Activated T-cell treated with anti-CD3 and anti-CD28 coated beads for 48 hours (primary cell): ENCODE measurements around the gene MRPL27.
A peak's percentile ranks its signal among the peaks of the same experiment; 100 is the strongest.
"Not testable (repeated sequence)": the region's sequence is repeated elsewhere in the genome, so short reads cannot be mapped to it uniquely, and the experiment has no call there.

Experiments
- DNase-seq: peaks from one replicate; pipeline ENCODE4 v3.0.0-alpha.2; 2020; ENCODE audit warnings: low read depth

The MRPL27 gene

DNA sequence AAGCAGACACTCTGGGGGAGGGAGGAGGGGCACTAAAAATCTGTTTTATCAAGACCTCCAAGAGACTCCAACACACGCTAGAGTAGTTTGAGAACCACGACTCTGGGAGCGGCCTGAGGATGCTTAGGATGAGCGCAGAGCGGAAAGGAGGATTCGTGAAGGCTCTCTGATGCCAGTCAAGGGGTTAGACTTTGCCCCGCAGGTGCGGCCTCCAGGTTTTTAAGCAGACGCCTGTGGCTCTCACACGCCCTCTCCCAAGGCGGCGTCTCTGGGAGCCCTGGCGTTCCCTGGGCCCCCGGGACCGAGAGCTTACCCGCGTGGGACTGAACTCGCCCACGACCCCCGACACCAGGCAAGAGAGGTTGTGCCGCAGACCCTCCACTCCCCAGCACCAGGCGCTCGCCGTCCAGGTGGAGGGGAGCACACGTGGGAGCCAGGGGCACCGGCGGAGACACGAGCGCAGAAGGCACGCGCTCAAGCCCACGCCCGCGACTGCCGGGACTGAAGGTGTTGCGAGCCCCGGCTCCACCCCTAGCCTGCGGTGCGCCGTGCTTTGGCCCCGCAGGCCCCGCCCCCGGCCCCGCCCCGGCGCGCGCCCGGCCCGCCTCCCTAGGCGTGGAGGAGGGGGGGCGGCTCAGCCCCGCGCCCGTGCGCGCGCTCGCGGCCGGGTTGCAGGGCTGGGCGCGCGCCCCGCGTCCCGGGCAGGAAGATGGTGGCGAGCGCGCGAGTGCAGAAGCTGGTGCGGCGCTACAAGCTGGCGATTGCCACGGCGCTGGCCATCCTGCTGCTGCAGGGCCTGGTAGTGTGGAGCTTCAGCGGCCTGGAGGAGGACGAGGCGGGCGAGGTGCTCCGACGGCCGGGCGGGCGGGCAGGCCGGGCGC, 27.3 kb downstream of the MRPL27 start, which contains the start of gene XYLT2:
TSS of gene XYLT2 (plus strand) at position 695 of the 881 bp plus-strand sequence. CDS start at position 710, 15 bp downstream.
- peak; percentile 93 for DNase-seq

DNA sequence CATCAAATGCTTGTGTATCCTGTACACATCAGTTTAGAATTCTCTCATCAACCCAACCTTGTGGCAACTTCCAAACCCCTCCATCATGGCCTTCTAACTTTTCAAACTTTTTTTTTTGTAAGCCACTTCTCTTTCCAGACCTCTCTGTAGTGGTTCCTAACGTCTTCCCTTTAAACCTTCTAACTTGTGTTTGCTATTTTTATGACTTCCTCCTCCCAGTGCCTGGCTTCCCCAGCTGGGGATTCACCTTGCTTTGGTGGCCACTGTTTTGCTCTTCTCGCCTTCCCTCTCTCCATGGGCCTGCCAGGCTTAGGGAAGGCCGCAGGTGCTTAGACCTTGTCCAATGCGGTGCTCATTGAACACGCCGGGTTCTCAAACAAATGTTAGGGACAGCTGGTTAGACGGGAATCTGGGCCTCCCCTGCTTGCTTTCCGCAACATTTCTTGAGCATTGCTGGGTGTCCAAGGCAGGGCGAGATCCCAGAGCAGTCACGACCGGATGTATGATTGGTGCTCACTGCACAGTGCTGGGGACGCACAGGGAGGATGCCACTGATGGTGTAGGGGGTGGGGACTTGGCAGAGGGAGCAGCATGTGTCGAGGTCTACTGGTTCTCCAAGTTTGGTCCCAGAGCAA, 28.1 kb downstream of the MRPL27 start:
- DNase-seq = no peak

DNA sequence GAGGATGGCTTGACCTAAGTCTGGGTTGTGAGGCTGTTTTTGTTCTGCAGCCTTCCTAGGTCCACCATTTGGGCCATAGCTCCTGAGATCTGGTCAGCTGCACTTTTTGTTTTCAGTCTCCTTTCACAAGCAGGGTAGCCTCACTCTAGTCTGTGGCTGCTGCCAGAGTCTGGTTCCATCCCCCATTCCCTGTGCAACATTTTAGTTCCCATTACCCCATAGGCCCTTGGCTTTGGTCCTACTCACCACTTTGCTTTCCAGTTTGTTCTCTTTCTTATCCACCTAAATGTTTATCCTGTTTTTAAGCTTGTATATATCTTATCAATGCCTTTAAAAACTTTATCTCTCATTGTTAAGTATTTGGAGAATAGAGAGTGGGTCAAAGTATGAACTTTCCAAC, 33.6 kb downstream of the MRPL27 start:
- no peak for DNase-seq

DNA sequence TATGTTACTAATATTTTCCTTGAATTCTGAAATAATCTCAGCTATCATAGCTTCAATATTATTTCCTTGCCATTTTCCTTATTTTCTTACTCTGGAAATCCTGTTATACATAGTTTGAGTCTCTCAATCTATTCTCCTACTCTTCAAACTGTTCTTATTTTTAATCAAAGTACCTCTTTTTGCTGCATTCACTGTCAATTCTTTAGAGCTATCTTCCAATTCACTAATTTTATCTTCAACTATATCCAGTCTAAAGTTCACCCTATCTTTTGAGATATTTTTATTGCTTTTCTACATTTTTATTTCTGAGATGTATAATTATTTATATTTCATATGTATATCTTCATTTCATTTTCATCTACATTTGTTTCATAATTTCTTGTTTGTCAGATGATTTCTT, 34.3 kb downstream of the MRPL27 start:
- DNase-seq = no peak

DNA sequence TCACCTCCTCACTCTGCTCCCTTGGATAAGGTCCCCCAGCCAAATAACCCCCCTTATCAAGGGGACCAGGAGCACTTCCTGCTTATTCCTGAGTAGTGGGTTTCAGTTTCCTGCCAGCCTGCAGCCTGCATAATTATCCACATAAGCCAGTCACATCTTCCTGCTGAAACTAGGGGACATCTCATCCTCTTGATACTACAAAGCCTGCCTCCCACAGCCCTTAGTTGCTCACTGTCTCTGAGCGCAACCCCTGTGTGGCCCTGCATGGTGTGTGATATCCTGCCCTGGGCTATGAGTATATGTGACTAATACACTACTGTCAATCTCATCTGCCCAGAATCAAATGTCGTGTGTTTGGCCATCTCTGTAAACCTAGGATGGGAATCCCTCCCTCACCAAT, 35.0 kb downstream of the MRPL27 start:
- DNase-seq = no peak

DNA sequence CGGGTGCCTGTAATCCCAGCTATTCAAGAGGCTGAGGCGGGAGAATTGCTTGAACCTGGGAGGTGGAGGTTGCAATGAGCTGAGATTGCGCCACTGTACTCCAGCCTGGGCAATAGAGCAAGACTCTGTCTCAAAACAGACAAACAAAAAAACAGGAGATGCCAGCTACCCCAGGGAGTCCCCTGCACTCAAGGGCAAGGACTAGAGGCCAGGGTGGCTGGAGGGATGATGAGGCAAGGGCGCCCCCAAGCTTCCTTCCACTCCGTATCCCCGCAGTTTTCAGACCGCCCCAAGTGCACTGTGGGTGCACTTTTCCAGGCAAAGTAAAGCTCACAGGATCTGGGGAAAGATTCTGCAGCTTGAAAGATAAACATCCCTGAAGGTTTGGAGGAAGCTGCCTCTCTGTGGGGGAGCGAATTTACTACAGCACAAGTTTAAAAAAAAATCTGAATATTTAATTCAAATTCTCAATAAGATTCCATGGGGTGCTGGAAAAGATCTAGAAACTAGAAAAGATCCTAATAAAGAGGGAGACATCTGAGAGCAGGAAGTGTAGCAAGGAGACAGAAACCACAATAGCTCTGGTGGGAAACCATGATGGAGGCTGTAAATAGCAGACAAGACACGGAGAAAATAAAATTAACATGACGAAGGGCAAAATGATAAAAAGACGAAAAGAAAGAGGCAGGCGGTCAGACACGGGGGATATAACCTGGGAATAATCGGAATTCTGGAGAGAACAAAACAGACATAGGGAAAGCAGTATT, 39.5 kb downstream of the MRPL27 start:
- not testable (repeated sequence) for DNase-seq

DNA sequence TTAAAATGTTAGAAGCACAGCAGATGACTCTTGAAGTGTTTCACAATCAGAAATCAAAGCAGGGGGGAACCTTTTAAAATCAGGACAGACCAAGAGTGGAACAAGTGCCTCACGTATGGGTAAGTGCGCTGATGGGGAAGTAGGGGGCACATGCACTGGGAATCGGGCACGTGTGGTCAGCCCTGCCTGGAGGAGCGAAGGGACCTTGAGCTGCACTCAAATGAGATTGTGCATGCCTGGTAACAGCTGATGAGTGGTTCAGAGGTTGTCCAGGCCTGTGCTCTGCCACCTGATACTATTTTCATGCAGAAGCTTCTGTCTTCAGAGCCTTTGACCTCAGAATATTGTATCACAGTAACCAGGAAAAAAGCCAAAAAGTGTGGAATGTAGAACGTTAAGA, 40.8 kb downstream of the MRPL27 start:
- no peak for DNase-seq

DNA sequence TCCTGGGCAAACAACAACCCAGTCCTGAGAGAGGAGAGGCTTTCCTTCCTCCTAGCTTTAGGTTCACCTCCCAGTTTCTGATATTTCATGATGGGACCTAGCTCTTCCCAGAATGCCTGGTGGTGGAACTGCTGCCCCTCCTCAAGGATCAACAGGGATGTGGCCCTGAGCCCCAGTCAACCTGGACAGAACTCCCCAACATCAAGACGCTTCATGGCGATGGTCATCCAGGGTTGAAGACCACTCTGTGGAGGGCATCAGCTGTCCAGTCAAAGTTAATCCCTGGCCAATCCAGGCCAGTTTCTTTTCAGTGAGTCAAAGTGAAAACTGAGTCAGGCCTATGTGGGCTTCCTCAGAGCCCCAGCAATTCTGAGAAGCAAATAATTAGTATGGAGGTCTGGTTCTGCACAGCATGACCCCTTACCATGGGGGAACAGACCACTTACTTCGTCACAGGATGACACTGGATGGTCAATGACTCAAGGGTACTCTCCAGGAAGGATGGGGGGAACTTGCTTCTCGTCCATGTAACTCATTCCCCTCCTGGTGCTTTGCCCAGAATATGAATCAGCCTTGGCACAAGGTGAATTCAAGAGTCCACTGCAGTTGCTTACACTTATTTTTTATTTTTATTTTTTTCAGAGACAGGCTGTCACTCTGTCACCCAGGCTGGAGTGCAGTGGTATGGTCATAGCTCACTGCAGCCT, 41.7 kb downstream of the MRPL27 start:
- no peak for DNase-seq

DNA sequence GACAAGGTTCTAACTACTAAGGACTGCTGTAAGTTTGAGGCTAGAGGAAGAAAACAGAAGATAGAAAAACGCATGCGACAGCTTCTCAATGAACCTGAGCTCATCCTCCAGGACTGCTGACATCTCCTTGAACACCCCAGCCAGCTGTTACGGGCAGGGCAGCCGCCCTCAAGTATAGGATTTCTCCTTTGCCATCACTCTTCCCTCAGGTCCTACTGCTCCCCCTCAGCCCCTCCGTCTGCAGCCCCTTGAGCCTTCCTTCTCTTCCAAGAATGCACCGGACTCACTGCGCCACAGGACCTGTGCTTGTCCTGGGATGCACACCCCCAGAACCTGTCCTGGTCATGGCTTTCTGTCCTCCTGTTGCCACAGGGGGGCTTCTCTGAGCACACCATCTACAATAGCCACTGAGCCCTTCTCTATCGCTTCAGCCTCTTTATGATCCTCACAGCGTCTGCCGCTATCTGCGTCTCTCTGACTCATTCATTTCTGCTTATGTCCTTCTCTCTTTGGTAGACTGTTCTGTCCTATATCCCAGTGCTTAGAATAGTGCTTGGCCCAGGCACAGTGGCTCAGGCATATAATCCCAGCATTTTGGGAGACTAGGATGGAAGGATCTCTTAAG, 42.7 kb downstream of the MRPL27 start:
- DNase-seq = no peak

DNA sequence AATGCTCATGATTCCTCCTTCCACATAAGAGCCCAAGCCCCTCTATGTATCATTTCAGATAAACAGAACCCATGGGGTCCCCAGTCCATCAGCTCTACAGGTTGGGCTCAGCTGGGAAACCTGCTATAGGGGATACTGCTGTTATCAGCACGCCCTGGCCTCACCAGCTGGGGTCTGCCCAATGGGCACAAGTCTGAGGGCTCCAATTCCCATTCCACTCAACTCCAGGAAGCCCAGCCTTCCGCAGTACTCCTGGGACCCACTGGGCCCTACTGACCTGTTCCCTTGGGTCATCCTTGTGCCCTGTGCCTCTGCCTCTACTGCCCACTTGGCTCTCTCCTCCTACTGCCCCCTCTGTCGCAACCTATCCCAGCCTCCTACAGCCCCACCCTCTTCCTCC, 43.3 kb downstream of the MRPL27 start:
- no peak for DNase-seq

DNA sequence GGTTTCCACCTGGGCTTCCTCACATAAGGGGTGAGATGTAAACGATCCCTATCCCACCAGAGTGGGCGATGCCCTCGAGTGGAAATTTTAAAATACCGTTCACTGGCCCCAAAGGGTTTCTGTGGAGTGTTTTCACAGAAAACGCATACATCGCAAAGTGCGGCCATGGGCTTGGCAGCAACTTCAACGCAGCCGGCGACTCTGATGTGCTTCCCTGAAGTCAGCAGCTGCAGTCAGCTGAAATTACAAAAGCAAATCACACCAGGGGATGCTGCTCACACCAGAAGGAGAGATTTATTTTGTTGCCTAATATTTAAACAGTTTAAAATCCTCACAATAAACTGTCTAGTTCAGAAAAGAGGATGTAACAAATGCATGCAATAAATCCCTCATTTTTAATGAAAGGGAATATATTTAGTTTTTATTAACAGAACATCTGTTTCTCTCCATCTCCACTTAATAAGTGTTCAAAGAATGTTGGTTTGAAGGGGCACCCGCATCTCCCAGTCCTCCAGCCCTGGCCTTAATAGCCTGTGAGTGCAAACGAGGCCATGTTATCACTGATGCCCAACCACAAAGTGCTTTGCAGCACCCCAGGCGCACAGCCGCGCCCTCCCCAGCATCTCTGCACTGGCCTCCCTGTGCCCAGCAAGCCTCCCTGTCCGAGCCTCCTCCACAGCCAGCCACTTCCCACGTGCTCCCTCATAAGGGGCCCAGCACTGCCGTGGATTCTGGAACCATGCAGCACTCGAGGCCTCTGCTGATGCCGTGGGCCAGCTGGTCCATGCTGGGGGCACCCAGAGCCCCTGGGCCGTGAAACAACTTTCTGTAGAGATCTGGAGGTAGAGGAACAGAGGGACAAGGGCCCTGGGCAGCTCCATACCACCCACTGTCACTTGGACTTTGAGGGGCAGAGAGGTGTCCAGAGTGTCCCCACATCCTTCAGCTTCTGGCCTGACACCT, 44.3 kb downstream of the MRPL27 start:
- DNase-seq = no peak

DNA sequence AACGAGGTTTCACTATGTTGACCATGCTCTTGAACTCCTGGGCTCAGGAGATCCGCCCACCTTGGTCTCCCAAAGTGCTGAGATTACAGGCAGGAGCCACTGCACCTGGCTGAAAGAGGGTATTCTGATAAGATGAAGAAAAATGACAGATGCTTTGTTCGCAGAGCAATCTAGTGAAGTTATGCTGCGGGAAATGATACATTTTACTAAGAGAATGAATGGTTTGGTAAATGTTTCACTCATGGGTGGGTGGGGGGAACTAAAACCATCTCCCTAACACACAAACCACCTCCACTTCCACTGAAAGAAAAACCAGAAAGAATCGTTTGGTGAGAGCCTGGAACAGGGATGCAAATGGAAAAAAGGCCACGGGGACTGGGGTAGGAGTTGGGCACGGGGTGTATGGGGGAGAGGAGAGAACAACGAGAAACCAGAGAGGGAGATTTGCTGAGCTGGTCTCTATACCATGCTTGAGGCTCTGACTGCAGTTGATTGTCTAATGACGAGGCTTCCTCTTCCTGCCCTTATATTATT, 46.1 kb downstream of the MRPL27 start:
- no peak for DNase-seq

DNA sequence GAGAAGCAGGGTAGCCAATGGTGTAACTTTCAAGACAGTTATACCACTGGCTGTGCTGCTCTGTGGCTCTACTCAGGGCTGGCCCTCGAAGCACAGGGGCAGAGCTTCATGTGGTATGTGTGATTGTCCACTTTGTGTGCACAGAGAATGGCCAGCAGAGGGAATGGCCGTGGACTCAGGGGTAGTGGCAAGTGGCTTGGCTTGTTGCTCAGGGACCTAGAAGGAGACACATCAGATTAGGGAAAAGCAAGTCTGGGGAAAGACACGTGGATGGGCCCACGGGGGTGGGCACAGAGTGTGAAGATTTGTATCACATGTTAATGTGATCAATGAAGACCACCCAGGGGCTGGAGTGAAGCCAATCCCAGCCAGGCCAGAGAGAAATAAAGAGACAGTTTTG, 47.1 kb downstream of the MRPL27 start:
- no peak for DNase-seq

DNA sequence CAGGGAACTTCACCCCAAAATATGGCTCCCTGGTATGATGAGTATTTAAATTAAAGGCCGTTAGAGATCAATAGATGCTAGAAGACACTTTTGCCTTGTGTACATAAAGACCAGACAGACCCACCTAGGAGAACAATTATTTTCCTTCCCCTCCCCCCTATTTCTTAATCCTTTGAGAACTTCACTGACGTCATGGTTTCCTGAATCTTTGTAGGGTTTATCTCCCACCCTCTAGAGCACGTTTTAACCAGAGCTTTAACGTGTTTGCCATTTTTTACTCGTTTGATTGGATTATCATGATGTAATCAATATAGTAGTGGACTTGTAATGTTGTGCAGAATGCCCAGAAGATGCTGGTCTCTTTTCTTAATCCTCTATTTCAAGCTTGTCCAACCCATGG, 49.9 kb downstream of the MRPL27 start:
- DNase-seq = no peak

DNA sequence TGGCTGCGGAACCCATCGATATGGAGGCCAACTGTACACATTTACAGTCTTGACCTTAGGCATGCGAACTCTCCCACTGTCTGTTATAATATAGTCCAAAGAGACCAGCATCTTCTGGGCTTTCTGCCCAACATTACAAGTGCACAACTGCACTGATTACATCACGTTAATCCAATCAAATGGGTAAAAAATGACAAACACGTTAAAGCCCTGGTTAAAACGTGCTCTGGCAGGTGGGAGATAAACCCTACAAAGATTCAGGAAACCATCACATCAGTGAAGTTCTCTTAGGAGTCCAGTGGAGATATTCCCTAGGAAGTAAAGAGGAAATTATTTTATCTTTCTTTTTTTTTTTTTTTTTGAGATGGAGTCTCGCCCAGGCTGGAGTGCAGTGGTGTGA, 50.7 kb downstream of the MRPL27 start:
- no peak for DNase-seq

DNA sequence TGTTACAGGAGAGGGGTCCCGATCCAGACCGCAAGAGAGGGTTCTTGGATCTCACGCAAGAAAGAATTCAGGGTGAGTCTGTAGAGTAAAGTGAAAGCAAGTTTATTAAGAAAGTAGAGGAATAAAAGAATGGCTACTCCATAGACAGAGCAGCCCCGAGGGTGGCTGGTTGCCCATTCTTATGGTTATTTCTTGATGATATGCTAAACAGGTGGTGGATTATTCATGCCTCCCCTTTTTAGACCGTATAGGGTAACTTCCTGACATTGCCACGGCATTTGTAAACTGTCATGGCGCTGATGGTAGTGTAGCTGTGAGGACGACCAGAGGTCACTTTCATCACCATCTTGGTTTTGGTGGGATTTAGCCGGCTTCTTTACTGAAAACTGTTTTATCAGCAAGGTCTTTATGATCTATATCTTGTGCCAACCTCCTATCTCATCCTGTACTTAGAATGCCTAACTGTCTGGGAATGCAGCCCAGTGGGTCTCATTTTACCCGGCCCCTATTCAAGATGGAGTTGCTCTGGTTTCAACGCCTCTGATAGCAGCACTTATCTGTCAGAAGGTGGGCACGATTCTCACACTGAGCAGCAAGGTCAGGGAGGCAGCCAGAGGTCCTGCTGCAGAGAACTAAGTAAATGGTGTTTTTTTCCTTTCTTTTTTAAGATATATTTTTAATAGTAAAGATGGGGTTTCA, 53.5 kb downstream of the MRPL27 start:
- DNase-seq = no peak

DNA sequence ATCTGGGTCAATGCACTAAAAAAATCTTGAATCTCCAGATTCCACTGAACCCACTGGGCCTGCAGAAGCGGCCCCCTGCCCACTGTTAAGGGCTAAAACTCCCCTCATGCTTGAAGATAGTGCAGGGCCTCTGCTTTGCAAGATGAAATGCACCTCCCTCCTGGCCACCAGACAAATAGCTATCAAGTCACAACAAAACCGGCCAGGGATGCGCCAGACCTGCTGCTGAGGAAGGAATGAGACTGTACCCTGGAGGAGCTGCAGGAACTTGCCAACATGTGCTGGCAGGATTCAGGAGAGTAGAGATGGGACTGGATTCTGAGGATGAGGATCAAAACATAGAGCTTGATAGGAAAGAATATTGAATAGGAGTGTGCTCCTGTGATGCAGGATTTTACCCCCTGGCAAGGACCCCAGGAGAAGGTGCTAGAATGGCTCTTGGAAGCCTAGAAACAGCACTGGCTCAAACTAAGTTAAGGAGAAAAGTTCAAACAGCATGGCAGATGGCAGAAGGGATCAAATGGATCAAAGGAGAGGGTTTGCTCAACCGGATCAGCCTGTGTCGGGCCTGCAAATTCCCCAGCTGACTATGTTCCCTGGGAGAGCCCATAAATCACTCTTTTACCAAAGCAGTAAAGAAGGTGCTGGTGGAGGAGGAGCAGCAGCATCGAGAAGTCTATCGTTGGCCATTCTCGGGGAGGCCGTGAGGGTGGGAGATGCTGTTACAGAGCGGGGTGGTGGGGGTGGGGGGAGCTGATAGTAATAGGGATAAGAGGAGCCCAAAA, 54.3 kb downstream of the MRPL27 start:
- no peak for DNase-seq
